Measurements from ENCODE around the gene AGT.

Gene AGT

DNA sequence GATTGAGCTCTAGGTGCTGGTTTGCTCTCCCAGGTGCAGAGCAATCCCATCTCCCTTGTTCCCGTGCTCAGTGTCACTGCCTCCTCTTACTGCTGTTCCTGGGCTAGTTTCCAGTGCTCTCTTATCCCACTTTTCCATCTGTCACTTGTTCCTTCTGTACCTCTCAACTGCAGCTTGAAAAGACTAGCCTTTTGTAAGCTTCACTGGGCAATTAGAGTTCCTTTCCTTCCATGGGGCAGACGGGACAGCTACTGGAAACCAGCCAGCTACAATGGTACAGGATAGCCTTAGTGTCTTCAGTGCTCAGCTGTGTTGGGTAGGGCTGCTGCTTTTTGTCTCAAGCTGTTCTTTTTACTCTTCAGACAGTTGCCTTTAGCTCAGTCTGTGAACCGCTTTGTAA lies 31.6 kb downstream of the AGT start:
- Histone ChIP-seq H3K27ac (ENCODE audit: low read depth, low read length, poor library complexity, severe bottlenecking) (no peak overlapping the region), H2AFZ (ENCODE audit: low read length) (no peak overlapping the region), H3K4me2 (ENCODE audit: low read length) (no peak overlapping the region), H3K9me3 (ENCODE audit: low read length) (no peaks in the 10 kb centered on the region), H3K79me2 (ENCODE audit: insufficient read depth, low read length) (no peaks in the 10 kb centered on the region), H3K27me3 (ENCODE audit: insufficient read depth, low read length) (no peaks in the 10 kb centered on the region), H3K36me3 (ENCODE audit: insufficient read depth, low read length) (peaks cover 98% of the 10 kb centered on the region), H3K4me1 (ENCODE audit: insufficient read depth, low read length, severe bottlenecking) (no peaks in the 10 kb centered on the region), H3K9me2 (ENCODE audit: low read depth, low read length) (no peaks in the 10 kb centered on the region), H4K20me1 (ENCODE audit: insufficient read depth, low read length) (no peaks in the 10 kb centered on the region), H3K4me3 (ENCODE audit: low read depth, low read length, poor library complexity, severe bottlenecking) (no peak overlapping the region), H3K9ac (ENCODE audit: low read length) (no peak overlapping the region), H3F3A (ENCODE audit: insufficient read depth, low read length) (no peaks in the 10 kb centered on the region)
- TF ChIP-seq EZH2 (IDR thresholded peaks at IDR 0.05; ENCODE audit: borderline replicate concordance, low read length): no peak
- TF ChIP-seq, protein P1, sequence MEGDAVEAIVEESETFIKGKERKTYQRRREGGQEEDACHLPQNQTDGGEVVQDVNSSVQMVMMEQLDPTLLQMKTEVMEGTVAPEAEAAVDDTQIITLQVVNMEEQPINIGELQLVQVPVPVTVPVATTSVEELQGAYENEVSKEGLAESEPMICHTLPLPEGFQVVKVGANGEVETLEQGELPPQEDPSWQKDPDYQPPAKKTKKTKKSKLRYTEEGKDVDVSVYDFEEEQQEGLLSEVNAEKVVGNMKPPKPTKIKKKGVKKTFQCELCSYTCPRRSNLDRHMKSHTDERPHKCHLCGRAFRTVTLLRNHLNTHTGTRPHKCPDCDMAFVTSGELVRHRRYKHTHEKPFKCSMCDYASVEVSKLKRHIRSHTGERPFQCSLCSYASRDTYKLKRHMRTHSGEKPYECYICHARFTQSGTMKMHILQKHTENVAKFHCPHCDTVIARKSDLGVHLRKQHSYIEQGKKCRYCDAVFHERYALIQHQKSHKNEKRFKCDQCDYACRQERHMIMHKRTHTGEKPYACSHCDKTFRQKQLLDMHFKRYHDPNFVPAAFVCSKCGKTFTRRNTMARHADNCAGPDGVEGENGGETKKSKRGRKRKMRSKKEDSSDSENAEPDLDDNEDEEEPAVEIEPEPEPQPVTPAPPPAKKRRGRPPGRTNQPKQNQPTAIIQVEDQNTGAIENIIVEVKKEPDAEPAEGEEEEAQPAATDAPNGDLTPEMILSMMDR (IDR thresholded peaks at IDR 0.05; ENCODE audit: low read length): no peak

DNA sequence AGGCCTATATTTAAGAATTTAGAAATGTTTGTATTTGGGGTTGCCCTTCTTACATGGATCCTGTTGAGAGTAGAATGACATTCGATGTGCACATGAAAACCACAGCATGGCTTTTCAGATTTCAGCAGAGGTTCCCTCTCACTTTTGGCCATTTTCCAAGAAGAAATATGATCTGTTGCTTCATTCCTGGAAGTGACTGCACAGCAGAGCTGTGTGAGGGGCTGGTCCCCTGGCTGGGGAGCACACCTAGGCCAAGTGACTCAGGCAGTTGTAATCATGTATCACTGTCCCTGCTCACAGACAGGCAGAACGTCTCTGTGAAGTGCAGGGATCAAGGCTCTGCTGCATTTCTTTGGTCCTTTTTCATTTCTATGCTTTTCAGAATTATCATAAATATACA lies 32.3 kb downstream of the AGT start:
- Histone ChIP-seq H3K4me2 (ENCODE audit: low read length) (no peak overlapping the region), H3K9me3 (ENCODE audit: low read length) (no peaks in the 10 kb centered on the region), H2AFZ (ENCODE audit: low read length) (no peak overlapping the region), H3K9ac (ENCODE audit: low read length) (no peak overlapping the region), H3K27me3 (ENCODE audit: insufficient read depth, low read length) (no peaks in the 10 kb centered on the region), H3K9me2 (ENCODE audit: low read depth, low read length) (no peaks in the 10 kb centered on the region), H3K4me3 (ENCODE audit: low read depth, low read length, poor library complexity, severe bottlenecking) (no peak overlapping the region), H3K79me2 (ENCODE audit: insufficient read depth, low read length) (no peaks in the 10 kb centered on the region), H4K20me1 (ENCODE audit: insufficient read depth, low read length) (no peaks in the 10 kb centered on the region), H3K27ac (ENCODE audit: low read depth, low read length, poor library complexity, severe bottlenecking) (no peak overlapping the region), H3K36me3 (ENCODE audit: insufficient read depth, low read length) (peaks cover 98% of the 10 kb centered on the region), H3F3A (ENCODE audit: insufficient read depth, low read length) (no peaks in the 10 kb centered on the region), H3K4me1 (ENCODE audit: insufficient read depth, low read length, severe bottlenecking) (no peaks in the 10 kb centered on the region)
- TF ChIP-seq, protein P1 (IDR thresholded peaks at IDR 0.05; ENCODE audit: low read length): no peak
- TF ChIP-seq EZH2 (IDR thresholded peaks at IDR 0.05; ENCODE audit: borderline replicate concordance, low read length): no peak

DNA sequence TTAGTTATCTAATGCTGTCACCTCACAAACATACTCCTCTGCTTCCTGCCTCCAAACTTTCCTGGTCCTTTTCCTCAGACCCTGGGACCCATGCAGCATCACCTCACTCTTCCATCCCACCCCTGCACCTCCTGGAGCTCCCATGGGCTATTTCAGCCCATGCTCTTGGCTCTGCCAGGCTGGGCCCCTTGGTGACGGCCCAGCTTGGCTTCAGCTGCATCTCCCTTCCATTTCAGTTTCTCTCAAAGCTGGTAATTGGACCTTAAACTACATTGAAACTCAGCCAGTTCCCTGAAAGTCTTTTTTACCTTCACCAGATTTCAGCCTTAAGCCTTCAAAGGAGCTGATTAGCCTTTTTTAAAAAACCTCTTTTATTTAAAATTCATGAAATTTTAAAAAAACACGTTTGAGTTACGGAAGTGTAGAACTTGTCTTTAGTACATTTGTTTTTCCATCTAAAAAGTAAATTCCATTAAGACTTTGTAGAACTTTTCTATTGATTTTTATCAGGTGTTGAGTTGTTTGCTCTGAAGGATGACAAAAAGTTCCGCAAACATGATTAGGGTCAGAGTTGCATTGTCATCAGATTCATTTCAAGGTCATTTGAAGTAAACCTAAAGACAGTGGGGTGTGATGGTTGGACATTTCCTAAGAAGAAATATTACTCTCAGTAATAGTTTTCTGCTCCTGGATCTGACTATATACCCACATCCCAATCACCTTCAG lies 33.5 kb downstream of the AGT start:
- Histone ChIP-seq H3K4me2 (ENCODE audit: low read length) (no peak overlapping the region), H3K9me3 (ENCODE audit: low read length) (no peaks in the 10 kb centered on the region), H3K9ac (ENCODE audit: low read length) (no peak overlapping the region), H3K27ac (ENCODE audit: low read depth, low read length, poor library complexity, severe bottlenecking) (no peak overlapping the region), H3K36me3 (ENCODE audit: insufficient read depth, low read length) (peaks cover 97% of the 10 kb centered on the region), H2AFZ (ENCODE audit: low read length) (no peak overlapping the region), H3F3A (ENCODE audit: insufficient read depth, low read length) (no peaks in the 10 kb centered on the region), H3K4me1 (ENCODE audit: insufficient read depth, low read length, severe bottlenecking) (no peaks in the 10 kb centered on the region), H3K9me2 (ENCODE audit: low read depth, low read length) (no peaks in the 10 kb centered on the region), H3K27me3 (ENCODE audit: insufficient read depth, low read length) (no peaks in the 10 kb centered on the region), H4K20me1 (ENCODE audit: insufficient read depth, low read length) (no peaks in the 10 kb centered on the region), H3K79me2 (ENCODE audit: insufficient read depth, low read length) (no peaks in the 10 kb centered on the region), H3K4me3 (ENCODE audit: low read depth, low read length, poor library complexity, severe bottlenecking) (no peak overlapping the region)
- TF ChIP-seq EZH2 (IDR thresholded peaks at IDR 0.05; ENCODE audit: borderline replicate concordance, low read length): no peak
- TF ChIP-seq, protein P1 (IDR thresholded peaks at IDR 0.05; ENCODE audit: low read length): no peak
